Activated CD4-positive, alpha-beta memory T cell treated with anti-CD3 and anti-CD28 coated beads, Interleukin-2, amount 10 ng/mL, durations not matched to agents 7 days and 5 days (primary cell): ENCODE measurements around the gene TSGA10IP. TPM values are rescaled to one million over a fixed set of nuclear protein-coding genes. Genes with fewer than 3 reads are reported as not detected.

Source experiments
- CTCF ChIA-PET: fragments of 350-600 bp; sonication (Branson Sonifier 250); formaldehyde crosslinking; loops from one replicate; lab custom pipeline; 2021; ENCODE audit warnings: antibody characterized with exemption, inconsistent platforms; lab: Charles Lee
- POLR2A ChIA-PET: fragments of 350-600 bp; sonication (Branson Sonifier 250); formaldehyde crosslinking; loops from one replicate; lab custom pipeline; 2021; ENCODE audit warnings: antibody characterized with exemption; lab: Charles Lee
- DNase-seq: peaks from one replicate; pipeline ENCODE4 v3.0.0-alpha.2; 2020
- H3K27ac Mint-ChIP-seq: one replicate; pipeline ENCODE4 v1.8.0; 2021; ENCODE audit warnings: mild to moderate bottlenecking, mixed read lengths
- H3K27me3 Mint-ChIP-seq: one replicate; pipeline ENCODE4 v1.8.0; 2021; ENCODE audit warnings: mixed read lengths
- H3K36me3 Mint-ChIP-seq: one replicate; pipeline ENCODE4 v1.8.0; 2021; ENCODE audit warnings: low read depth, mixed read lengths
- H3K4me1 Mint-ChIP-seq: one replicate; pipeline ENCODE4 v1.8.0; 2021; ENCODE audit warnings: mixed read lengths
- H3K4me3 Mint-ChIP-seq: one replicate; pipeline ENCODE4 v1.8.0; 2021; ENCODE audit warnings: mild to moderate bottlenecking, mixed read lengths
- H3K9me3 Mint-ChIP-seq: one replicate; pipeline ENCODE4 v1.8.0; 2021; ENCODE audit warnings: mixed read lengths
- total RNA-seq, 2 experiments: library from RNA; stranded (reverse); gene quantifications; one replicate each; pipeline ENCODE4 v1.2.3, GENCODE V29; 2021

The TSGA10IP gene
- total RNA-seq, 2 experiments from 2014 or later = not detected

GRCh38 chr11:65906602-65907001, 38.7 kb upstream of the TSGA10IP start:
- Mint-ChIP-seq H3K4me1 (peaks cover 21% of the 10 kb centered on the region), H3K9me3 (no peaks in the 10 kb centered on the region), H3K4me3 (no peak overlapping the region), H3K27me3 (peaks cover 12% of the 10 kb centered on the region), H3K36me3 (no peaks in the 10 kb centered on the region), H3K27ac (no peak overlapping the region)
- DNase-seq = no peak
- ChIA-PET POLR2A (interaction anchor here (0.8 to 2.3 kb wide), 5 partner anchors 8 to 46 kb away, joined by 3 to 11 read pairs (median 4); partner anchors contain the start of genes C11orf68, CCDC85B and MUS81), CTCF (interaction anchor here (0.7 to 2.1 kb wide), 4 partner anchors 12 to 22 kb away, joined by 3 to 21 read pairs (median 4); partner anchors contain the start of gene CCDC85B)

GRCh38 chr11:65907878-65908277, 37.4 kb upstream of the TSGA10IP start:
- DNase-seq = no peak
- no peaks in the 10 kb centered on the region for H3K9me3 Mint-ChIP-seq
- no peaks in the 10 kb centered on the region for H3K36me3 Mint-ChIP-seq
- POLR2A ChIA-PET = interaction anchor here (1.0 to 2.3 kb wide), 2 partner anchors 9 to 12 kb away, joined by 4 to 7 read pairs; no protein-coding TSS in a partner anchor
- H3K4me3 Mint-ChIP-seq = no peak overlapping the region
- peaks cover 8% of the 10 kb centered on the region for H3K27me3 Mint-ChIP-seq
- peaks cover 10% of the 10 kb centered on the region for H3K4me1 Mint-ChIP-seq
- CTCF ChIA-PET = no interaction called here
- H3K27ac Mint-ChIP-seq = no peak overlapping the region

GRCh38 chr11:65911682-65912568, 33.4 kb upstream of the TSGA10IP start:
- Mint-ChIP-seq H3K4me3 (no peak overlapping the region), H3K4me1 (peaks cover 23% of the 10 kb centered on the region), H3K9me3 (no peaks in the 10 kb centered on the region), H3K36me3 (peaks cover 2% of the 10 kb centered on the region), H3K27me3 (peaks cover 3% of the 10 kb centered on the region), H3K27ac (no peak overlapping the region)
- POLR2A ChIA-PET = interaction anchor here (1.2 to 2.7 kb wide), 5 partner anchors 11 to 21 kb away, joined by 3 to 10 read pairs (median 4); partner anchors contain the start of gene CCDC85B
- CTCF ChIA-PET = interaction anchor here (0.7 to 1.7 kb wide), 4 partner anchors 13 to 27 kb away, joined by 3 to 6 read pairs (median 5); partner anchors contain the start of genes CCDC85B and FIBP
- DNase-seq = no peak

GRCh38 chr11:65912845-65913244, 32.4 kb upstream of the TSGA10IP start:
- no peak for DNase-seq
- POLR2A ChIA-PET = interaction anchor here (1.3 to 2.7 kb wide), 4 partner anchors 12 to 22 kb away, joined by 4 to 10 read pairs (median 6); partner anchors contain the start of gene CCDC85B
- CTCF ChIA-PET = interaction anchor here (1.6 to 1.7 kb wide), 2 partner anchors 25 to 28 kb away, joined by 4 to 6 read pairs; partner anchors contain the start of gene FIBP
- Mint-ChIP-seq H3K36me3 (peaks cover 5% of the 10 kb centered on the region), H3K27me3 (peaks cover 2% of the 10 kb centered on the region), H3K9me3 (no peaks in the 10 kb centered on the region), H3K4me1 (peaks cover 29% of the 10 kb centered on the region), H3K4me3 (no peak overlapping the region), H3K27ac (no peak overlapping the region)

- Mint-ChIP-seq H3K27ac (no peak overlapping the region), H3K4me1 (peaks cover 29% of the 10 kb centered on the region), H3K27me3 (no peaks in the 10 kb centered on the region), H3K36me3 (peaks cover 13% of the 10 kb centered on the region), H3K4me3 (no peak overlapping the region), H3K9me3 (no peaks in the 10 kb centered on the region)
- CTCF ChIA-PET = interaction anchor here (0.5 kb wide), 1 partner anchor 27 kb away, joined by 3 read pairs; the partner anchor contains the start of gene FIBP
- POLR2A ChIA-PET = interaction anchor here (0.7 to 2.2 kb wide), 6 partner anchors 13 to 24 kb away, joined by 3 to 8 read pairs (median 4); partner anchors contain the start of gene FOSL1
- no peak for DNase-seq
Measured at GRCh38 chr11:65915101-65915820, 30.0 kb upstream of the TSGA10IP start.

- Mint-ChIP-seq H3K36me3 (peaks cover 16% of the 10 kb centered on the region), H3K4me3 (no peak overlapping the region), H3K27me3 (no peaks in the 10 kb centered on the region), H3K4me1 (peaks cover 34% of the 10 kb centered on the region), H3K9me3 (no peaks in the 10 kb centered on the region), H3K27ac (no peak overlapping the region)
- ChIA-PET POLR2A (interaction anchor here (1.0 to 2.2 kb wide), 4 partner anchors 12 to 25 kb away, joined by 4 to 8 read pairs (median 6); no protein-coding TSS in a partner anchor), CTCF (interaction anchor here (0.5 kb wide), 1 partner anchor 28 kb away, joined by 3 read pairs; the partner anchor contains the start of gene FIBP)
- DNase-seq = no peak
Measured at GRCh38 chr11:65915821-65916251, 29.4 kb upstream of the TSGA10IP start.

- no peaks in the 10 kb centered on the region for H3K27me3 Mint-ChIP-seq
- peaks cover 17% of the 10 kb centered on the region for H3K36me3 Mint-ChIP-seq
- peak overlapping the region; percentile 68 for H3K4me3 Mint-ChIP-seq
- no peak overlapping the region for H3K27ac Mint-ChIP-seq
- H3K4me1 Mint-ChIP-seq = peaks cover 36% of the 10 kb centered on the region
- DNase-seq = no peak
- H3K9me3 Mint-ChIP-seq = no peaks in the 10 kb centered on the region
- ChIA-PET POLR2A (interaction anchor here (1.0 to 2.2 kb wide), 4 partner anchors 12 to 25 kb away, joined by 4 to 8 read pairs (median 6); no protein-coding TSS in a partner anchor), CTCF (interaction anchor here (2.7 kb wide), 1 partner anchor 57 kb away, joined by 7 read pairs; the partner anchor contains the start of gene MUS81)
Measured at GRCh38 chr11:65916391-65916790, 28.9 kb upstream of the TSGA10IP start.

- Mint-ChIP-seq H3K36me3 (peaks cover 21% of the 10 kb centered on the region), H3K4me3 (peak overlapping the region; percentile 68), H3K9me3 (no peaks in the 10 kb centered on the region), H3K4me1 (peaks cover 35% of the 10 kb centered on the region), H3K27me3 (no peaks in the 10 kb centered on the region), H3K27ac (no peak overlapping the region)
- ChIA-PET CTCF (interaction anchor here (0.7 to 2.7 kb wide), 3 partner anchors 29 to 69 kb away, joined by 3 to 7 read pairs (median 4); partner anchors contain the start of genes FIBP and MUS81), POLR2A (interaction anchor here (0.8 to 3.6 kb wide), 5 partner anchors 11 to 86 kb away, joined by 3 to 50 read pairs (median 17); partner anchors contain the start of genes BANF1, CCDC85B, FIBP and FOSL1)
- no peak for DNase-seq
Measured at GRCh38 chr11:65917077-65917433, 28.2 kb upstream of the TSGA10IP start.

GRCh38 chr11:65917434-65918210, 27.7 kb upstream of the TSGA10IP start:
- H3K27me3 Mint-ChIP-seq = no peaks in the 10 kb centered on the region
- H3K4me3 Mint-ChIP-seq = peak overlapping the region; percentile 93
- ChIA-PET POLR2A (interaction anchor here (0.8 to 3.6 kb wide), 15 partner anchors 9 to 85 kb away, joined by 3 to 50 read pairs (median 10); partner anchors contain the start of genes BANF1, CCDC85B, CFL1 and FIBP), CTCF (interaction anchor here (0.7 to 2.8 kb wide), 7 partner anchors 16 to 69 kb away, joined by 3 to 11 read pairs (median 6); partner anchors contain the start of genes CCDC85B, FIBP and MUS81)
- H3K27ac Mint-ChIP-seq = no peak overlapping the region
- no peak for DNase-seq
- peaks cover 26% of the 10 kb centered on the region for H3K36me3 Mint-ChIP-seq
- H3K4me1 Mint-ChIP-seq = peaks cover 39% of the 10 kb centered on the region
- no peaks in the 10 kb centered on the region for H3K9me3 Mint-ChIP-seq

- POLR2A ChIA-PET = interaction anchor here (0.8 to 3.6 kb wide), 17 partner anchors 9 to 84 kb away, joined by 3 to 50 read pairs (median 8); partner anchors contain the start of genes BANF1, CCDC85B, CFL1 and FIBP
- H3K4me1 Mint-ChIP-seq = peaks cover 42% of the 10 kb centered on the region
- DNase-seq = no peak
- no peaks in the 10 kb centered on the region for H3K27me3 Mint-ChIP-seq
- H3K4me3 Mint-ChIP-seq = peak within 1 kb of the TSS; percentile 93
- H3K36me3 Mint-ChIP-seq = peaks cover 30% of the 10 kb centered on the region
- CTCF ChIA-PET = interaction anchor here (1.2 to 2.8 kb wide), 6 partner anchors 17 to 68 kb away, joined by 3 to 11 read pairs (median 6); partner anchors contain the start of genes CCDC85B, FIBP and MUS81
- H3K9me3 Mint-ChIP-seq = no peaks in the 10 kb centered on the region
- H3K27ac Mint-ChIP-seq = peak within 1 kb of the TSS; percentile 87
Measured at GRCh38 chr11:65918211-65919140, 26.8 kb upstream of the TSGA10IP start, which contains the start of gene C11orf68. Gene C11orf68 (minus strand): TSS chr11:65919062. CDS start chr11:65919031, 31 bp downstream.
